Measurements from ENCODE around the gene PEAK3.

PEAK3 gene

GRCh38 chr19:2317300-2317699 is 35.3 kb upstream of the PEAK3 start:
- H3K9me2 ChIP-seq (ENCODE audit: low read depth, low read length): no peaks in the 10 kb centered on the region
- H3K4me2 ChIP-seq (ENCODE audit: low read length): no peak overlapping the region
- no peaks in the 10 kb centered on the region for H4K20me1 ChIP-seq (ENCODE audit: insufficient read depth, low read length)
- H3K27ac ChIP-seq (ENCODE audit: low read depth, low read length, poor library complexity, severe bottlenecking): no peak overlapping the region
- no peak overlapping the region for H2AFZ ChIP-seq (ENCODE audit: low read length)
- peaks cover 33% of the 10 kb centered on the region for H3K4me1 ChIP-seq (ENCODE audit: insufficient read depth, low read length, severe bottlenecking)
- H3K9me3 ChIP-seq (ENCODE audit: low read length): peaks cover 11% of the 10 kb centered on the region
- peaks cover 21% of the 10 kb centered on the region for H3K36me3 ChIP-seq (ENCODE audit: insufficient read depth, low read length)
- H3F3A ChIP-seq (ENCODE audit: insufficient read depth, low read length): no peaks in the 10 kb centered on the region
- no peak overlapping the region for H3K9ac ChIP-seq (ENCODE audit: low read length)
- peaks cover 15% of the 10 kb centered on the region; the same call in 1 of the 2 replicates for H3K27me3 ChIP-seq (ENCODE audit: insufficient read depth, low read length)
- no peak overlapping the region for H3K4me3 ChIP-seq (ENCODE audit: low read depth, low read length, poor library complexity, severe bottlenecking)
- H3K79me2 ChIP-seq (ENCODE audit: insufficient read depth, low read length): no peaks in the 10 kb centered on the region
- TF ChIP-seq CTCF (IDR thresholded peaks at IDR 0.05; ENCODE audit: low read length) (no peak), EZH2 (IDR thresholded peaks at IDR 0.05; ENCODE audit: borderline replicate concordance, low read length) (no peak)

GRCh38 chr19:2315818-2316353 is 33.9 kb upstream of the PEAK3 start:
- Histone ChIP-seq H3K4me2 (ENCODE audit: low read length) (peak overlapping the region; percentile 1; the same call in 1 of the 2 replicates), H3K79me2 (ENCODE audit: insufficient read depth, low read length) (no peaks in the 10 kb centered on the region), H3K27me3 (ENCODE audit: insufficient read depth, low read length) (peaks cover 15% of the 10 kb centered on the region; the same call in 1 of the 2 replicates), H3F3A (ENCODE audit: insufficient read depth, low read length) (no peaks in the 10 kb centered on the region), H4K20me1 (ENCODE audit: insufficient read depth, low read length) (no peaks in the 10 kb centered on the region), H3K9me3 (ENCODE audit: low read length) (peaks cover 11% of the 10 kb centered on the region), H3K4me1 (ENCODE audit: insufficient read depth, low read length, severe bottlenecking) (peaks cover 33% of the 10 kb centered on the region), H2AFZ (ENCODE audit: low read length) (no peak overlapping the region), H3K4me3 (ENCODE audit: low read depth, low read length, poor library complexity, severe bottlenecking) (no peak overlapping the region), H3K36me3 (ENCODE audit: insufficient read depth, low read length) (peaks cover 11% of the 10 kb centered on the region; the same call in 1 of the 2 replicates), H3K9me2 (ENCODE audit: low read depth, low read length) (no peaks in the 10 kb centered on the region), H3K9ac (ENCODE audit: low read length) (no peak overlapping the region), H3K27ac (ENCODE audit: low read depth, low read length, poor library complexity, severe bottlenecking) (peak overlapping the region; percentile 0)
- TF ChIP-seq EZH2 (IDR thresholded peaks at IDR 0.05; ENCODE audit: borderline replicate concordance, low read length): no peak
- TF ChIP-seq CTCF (IDR thresholded peaks at IDR 0.05; ENCODE audit: low read length): peak; percentile 62

- Histone ChIP-seq H3K79me2 (ENCODE audit: insufficient read depth, low read length) (no peaks in the 10 kb centered on the region), H3K9me2 (ENCODE audit: low read depth, low read length) (no peaks in the 10 kb centered on the region), H3K4me2 (ENCODE audit: low read length) (no peak overlapping the region), H3K36me3 (ENCODE audit: insufficient read depth, low read length) (peaks cover 9% of the 10 kb centered on the region; the same call in 1 of the 2 replicates), H3K27ac (ENCODE audit: low read depth, low read length, poor library complexity, severe bottlenecking) (no peak overlapping the region), H2AFZ (ENCODE audit: low read length) (no peak overlapping the region), H4K20me1 (ENCODE audit: insufficient read depth, low read length) (no peaks in the 10 kb centered on the region), H3K4me3 (ENCODE audit: low read depth, low read length, poor library complexity, severe bottlenecking) (no peak overlapping the region), H3K27me3 (ENCODE audit: insufficient read depth, low read length) (peaks cover 15% of the 10 kb centered on the region; the same call in 1 of the 2 replicates), H3K9me3 (ENCODE audit: low read length) (peaks cover 11% of the 10 kb centered on the region), H3K4me1 (ENCODE audit: insufficient read depth, low read length, severe bottlenecking) (peaks cover 33% of the 10 kb centered on the region), H3K9ac (ENCODE audit: low read length) (no peak overlapping the region), H3F3A (ENCODE audit: insufficient read depth, low read length) (no peaks in the 10 kb centered on the region)
- TF ChIP-seq CTCF (IDR thresholded peaks at IDR 0.05; ENCODE audit: low read length): no peak
- TF ChIP-seq EZH2 (IDR thresholded peaks at IDR 0.05; ENCODE audit: borderline replicate concordance, low read length): no peak
Measured at GRCh38 chr19:2315121-2315817, 33.3 kb upstream of the PEAK3 start.

Data from OCI-LY1 (cell line).